ENCODE results near the gene PI4KA. TPM values are rescaled to one million over a fixed set of nuclear protein-coding genes. Genes with fewer than 3 reads are reported as not detected.
"Not testable (repeated sequence)": the region's sequence is repeated elsewhere in the genome, so short reads cannot be mapped to it uniquely, and the experiment has no call there.

The PI4KA gene
- total and polyA plus RNA-seq, 2 experiments from 2014 or later = 83.7 to 85.2 TPM

DNA sequence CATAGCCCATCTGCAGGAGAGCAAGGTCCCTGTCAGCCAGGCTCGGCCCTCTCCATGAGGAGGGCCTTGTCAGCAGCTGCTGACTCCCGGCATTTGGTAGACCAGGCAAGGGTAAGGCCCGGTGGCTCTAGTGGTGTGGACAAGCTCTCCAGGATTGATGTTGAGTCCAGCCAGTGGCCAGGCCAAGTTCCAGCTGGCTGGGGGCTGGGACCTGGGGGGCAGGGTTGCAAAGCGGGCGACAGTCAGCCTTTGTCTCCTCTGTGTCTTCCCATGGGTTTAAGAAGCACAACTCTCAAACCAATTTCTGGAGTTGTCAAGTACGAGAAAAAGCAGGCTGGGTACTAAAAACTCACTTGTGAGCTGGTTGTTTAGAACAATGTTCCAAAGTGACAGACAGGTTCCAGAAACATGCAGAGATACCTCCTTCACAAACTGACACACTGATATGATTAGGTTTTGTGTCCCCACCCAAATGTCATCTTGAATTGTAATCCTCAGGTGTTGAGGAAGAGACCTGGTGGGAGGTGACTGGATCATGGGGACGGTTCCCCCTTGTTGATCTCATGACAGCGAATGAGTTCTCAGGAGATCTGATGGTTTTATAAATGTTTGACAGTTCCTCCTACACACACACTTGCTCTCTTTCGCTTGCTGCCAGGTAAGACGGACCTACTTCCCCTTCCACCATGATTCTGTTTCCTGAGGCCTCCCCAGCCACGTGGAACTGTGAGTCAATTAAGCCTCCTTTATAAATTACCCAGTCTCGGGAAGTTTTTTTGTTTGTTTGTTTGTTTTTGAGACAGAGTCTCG is 137.0 kb downstream of the PI4KA start:
- no peaks in the 10 kb centered on the region for H3K4me1 ChIP-seq (ENCODE audit: low read depth)
- H3K27ac ChIP-seq = no peak overlapping the region
- no peaks in the 10 kb centered on the region for H3K27me3 ChIP-seq
- no peaks in the 10 kb centered on the region for H3K9me3 ChIP-seq (ENCODE audit: low read depth)
- TF ChIP-seq, protein P1, sequence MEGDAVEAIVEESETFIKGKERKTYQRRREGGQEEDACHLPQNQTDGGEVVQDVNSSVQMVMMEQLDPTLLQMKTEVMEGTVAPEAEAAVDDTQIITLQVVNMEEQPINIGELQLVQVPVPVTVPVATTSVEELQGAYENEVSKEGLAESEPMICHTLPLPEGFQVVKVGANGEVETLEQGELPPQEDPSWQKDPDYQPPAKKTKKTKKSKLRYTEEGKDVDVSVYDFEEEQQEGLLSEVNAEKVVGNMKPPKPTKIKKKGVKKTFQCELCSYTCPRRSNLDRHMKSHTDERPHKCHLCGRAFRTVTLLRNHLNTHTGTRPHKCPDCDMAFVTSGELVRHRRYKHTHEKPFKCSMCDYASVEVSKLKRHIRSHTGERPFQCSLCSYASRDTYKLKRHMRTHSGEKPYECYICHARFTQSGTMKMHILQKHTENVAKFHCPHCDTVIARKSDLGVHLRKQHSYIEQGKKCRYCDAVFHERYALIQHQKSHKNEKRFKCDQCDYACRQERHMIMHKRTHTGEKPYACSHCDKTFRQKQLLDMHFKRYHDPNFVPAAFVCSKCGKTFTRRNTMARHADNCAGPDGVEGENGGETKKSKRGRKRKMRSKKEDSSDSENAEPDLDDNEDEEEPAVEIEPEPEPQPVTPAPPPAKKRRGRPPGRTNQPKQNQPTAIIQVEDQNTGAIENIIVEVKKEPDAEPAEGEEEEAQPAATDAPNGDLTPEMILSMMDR (IDR thresholded peaks at IDR 0.05; ENCODE audit: low read depth, low read length) = no peak
- no peak overlapping the region for H3K4me3 ChIP-seq
- DNase-seq (ENCODE audit: low read depth in 1 of 2, low spot score in 1 of 2) = no peak
- peaks cover 6% of the 10 kb centered on the region for H3K36me3 ChIP-seq

DNA sequence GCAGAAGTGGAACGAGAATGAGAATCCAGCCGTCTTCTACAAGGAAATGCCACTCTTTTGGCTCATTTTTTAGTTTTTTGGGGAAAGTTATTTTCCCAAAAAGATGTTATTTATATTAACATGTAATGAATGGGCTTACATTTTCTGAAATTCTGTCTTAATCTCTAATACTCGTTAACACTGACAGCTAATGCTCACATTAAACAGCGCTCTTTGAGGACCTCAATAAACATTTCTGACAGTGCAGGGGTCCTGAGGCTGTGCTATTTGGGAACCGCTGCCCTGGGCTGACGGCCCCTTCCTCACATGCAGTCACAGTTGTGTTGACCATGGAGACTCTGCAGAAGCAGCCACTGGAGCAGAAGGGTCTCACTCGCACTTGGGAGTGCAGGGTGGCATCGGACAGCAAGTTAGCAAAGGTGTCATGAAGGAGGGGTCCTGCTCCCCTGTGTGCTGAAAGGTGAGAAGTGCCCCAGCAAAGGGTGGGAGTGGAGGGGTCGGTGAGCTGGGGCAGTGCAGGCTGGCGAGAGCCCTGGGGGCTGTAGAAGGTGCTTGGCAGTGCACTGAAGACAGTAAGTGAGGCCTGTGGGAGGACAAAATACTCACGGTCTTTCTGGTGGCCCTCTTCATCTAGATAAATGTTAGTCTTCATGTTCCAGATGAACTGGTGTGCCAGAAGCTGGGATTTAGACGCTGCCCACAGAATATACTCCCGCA is 137.8 kb downstream of the PI4KA start:
- no peaks in the 10 kb centered on the region for H3K9me3 ChIP-seq (ENCODE audit: low read depth)
- H3K36me3 ChIP-seq = peaks cover 4% of the 10 kb centered on the region
- H3K4me1 ChIP-seq (ENCODE audit: low read depth) = no peaks in the 10 kb centered on the region
- no peaks in the 10 kb centered on the region for H3K27me3 ChIP-seq
- no peak overlapping the region for H3K27ac ChIP-seq
- no peak for DNase-seq (ENCODE audit: low read depth in 1 of 2, low spot score in 1 of 2)
- H3K4me3 ChIP-seq = no peak overlapping the region
- TF ChIP-seq, protein P1 (IDR thresholded peaks at IDR 0.05; ENCODE audit: low read depth, low read length) = no peak

DNA sequence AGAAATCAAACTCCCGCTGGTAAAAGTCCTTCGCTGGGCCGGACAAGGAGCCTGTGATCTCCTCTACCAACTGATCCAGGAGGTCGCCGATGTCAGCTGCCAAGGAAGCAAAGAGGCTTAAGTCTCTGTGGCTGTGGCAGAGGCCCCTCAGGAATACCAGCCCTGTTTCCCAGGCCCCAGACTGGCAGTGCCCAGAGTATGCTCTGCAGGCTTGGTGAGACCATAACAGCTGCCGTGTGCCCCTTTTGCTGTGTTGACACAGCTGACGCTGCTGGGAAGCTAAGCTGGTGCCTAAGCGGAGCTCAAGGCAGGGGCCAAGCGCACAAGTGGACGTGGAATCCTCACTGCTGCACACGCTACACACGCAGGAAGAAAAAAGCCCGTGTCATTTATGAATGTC is 139.9 kb downstream of the PI4KA start:
- not testable (repeated sequence) for H3K9me3 ChIP-seq (ENCODE audit: low read depth); H3K4me3 ChIP-seq; H3K27ac ChIP-seq; DNase-seq (ENCODE audit: low read depth in 1 of 2, low spot score in 1 of 2); H3K4me1 ChIP-seq (ENCODE audit: low read depth); H3K36me3 ChIP-seq; H3K27me3 ChIP-seq

DNA sequence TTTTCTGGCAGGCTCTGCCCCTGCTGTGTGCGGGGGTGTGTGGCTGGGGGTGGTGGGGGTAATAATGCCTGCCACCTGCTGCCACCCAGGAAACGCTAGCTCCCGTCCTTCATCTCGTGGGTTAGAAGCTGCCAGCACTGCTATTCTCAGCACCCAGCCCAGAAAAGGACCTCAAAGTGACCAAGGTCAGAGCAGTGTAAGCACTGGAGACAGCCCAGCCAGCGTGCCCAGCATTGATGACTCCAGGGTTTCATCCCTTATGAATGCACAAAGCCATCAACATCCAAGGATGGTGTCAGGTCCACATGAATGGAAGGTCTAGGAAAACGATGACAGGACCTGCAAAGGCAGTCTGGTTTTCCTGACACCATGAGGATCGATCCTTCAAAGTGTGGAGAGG is 140.6 kb downstream of the PI4KA start:
- not testable (repeated sequence) for H3K27ac ChIP-seq; H3K4me3 ChIP-seq; H3K36me3 ChIP-seq; H3K27me3 ChIP-seq; DNase-seq (ENCODE audit: low read depth in 1 of 2, low spot score in 1 of 2); H3K4me1 ChIP-seq (ENCODE audit: low read depth); H3K9me3 ChIP-seq (ENCODE audit: low read depth)

DNA sequence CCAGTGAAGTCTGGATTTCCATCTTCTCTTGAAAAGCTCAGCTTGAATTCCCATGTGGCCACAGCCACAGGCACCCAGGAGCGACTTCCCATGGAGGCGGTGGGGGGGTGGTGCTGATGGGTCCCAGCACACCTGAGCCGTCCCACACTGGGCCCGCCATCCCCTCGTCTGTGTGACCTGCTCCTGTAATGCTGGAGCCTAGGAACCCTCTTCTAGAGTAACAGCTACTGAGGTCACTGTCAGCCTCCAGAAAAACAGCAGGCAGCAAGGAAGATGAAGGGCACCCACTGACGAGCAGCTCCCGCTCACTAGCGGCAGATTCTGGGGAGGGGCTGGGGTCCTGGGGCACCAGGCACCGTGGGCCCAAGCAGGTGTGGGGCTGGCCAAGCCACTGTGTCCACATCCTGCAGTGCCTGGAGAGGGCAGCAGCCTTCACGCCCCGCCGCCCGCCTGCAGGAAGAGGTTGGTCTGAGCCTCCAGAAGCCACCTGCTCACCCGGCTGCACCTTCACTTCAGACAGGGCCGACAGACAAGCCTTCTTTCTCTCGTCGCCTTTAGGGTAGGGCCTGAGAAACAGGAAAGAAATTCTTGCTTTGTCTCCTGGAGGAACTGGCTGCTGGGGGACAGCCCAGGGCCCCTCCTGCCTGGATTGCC is 141.3 kb downstream of the PI4KA start:
- not testable (repeated sequence) for H3K4me1 ChIP-seq (ENCODE audit: low read depth); H3K36me3 ChIP-seq; H3K27me3 ChIP-seq; H3K27ac ChIP-seq; DNase-seq (ENCODE audit: low read depth in 1 of 2, low spot score in 1 of 2); H3K4me3 ChIP-seq; H3K9me3 ChIP-seq (ENCODE audit: low read depth)

DNA sequence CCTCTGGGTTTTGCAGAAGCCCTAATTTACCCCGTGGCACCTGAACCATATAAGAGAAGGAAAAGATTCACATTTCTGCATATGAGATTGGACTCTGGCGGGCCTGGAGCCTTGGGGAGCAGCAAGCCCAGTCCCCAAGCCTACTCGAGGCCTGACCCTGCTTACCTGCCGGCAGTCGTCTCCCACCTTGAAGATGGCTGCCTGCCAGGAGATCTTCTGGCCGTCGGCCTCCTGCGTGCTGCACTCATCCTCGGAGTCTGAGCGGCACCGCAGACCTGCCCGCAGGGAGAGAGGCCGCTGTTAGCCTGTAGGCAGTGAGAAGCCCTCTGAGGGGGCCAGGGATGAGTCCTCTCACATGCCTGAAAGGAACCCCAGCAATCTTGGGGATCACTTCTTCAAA is 145.5 kb downstream of the PI4KA start:
- not testable (repeated sequence) for H3K4me3 ChIP-seq; H3K27me3 ChIP-seq; H3K27ac ChIP-seq; H3K9me3 ChIP-seq (ENCODE audit: low read depth); H3K4me1 ChIP-seq (ENCODE audit: low read depth); DNase-seq (ENCODE audit: low read depth in 1 of 2, low spot score in 1 of 2); H3K36me3 ChIP-seq

DNA sequence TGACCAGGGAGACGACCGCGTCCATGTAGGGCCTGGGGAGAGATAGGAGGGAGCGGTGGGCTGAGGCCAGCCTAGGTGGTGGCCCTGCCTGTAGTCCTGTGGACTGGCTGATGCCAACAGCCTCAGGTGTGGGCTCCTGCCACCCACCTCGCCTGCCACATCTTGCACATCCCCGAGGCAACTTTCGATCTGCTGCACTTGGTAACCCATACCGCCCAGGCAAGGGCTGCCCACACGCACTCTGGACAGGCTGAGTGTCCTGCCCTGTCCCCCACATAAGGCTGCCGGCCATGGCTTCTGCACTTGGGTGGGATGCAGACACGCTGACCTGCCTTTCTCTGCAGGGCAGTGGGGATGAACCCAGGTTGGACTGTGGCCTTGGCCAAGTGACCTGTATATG is 148.6 kb downstream of the PI4KA start:
- H3K9me3 ChIP-seq (ENCODE audit: low read depth); H3K36me3 ChIP-seq; H3K4me3 ChIP-seq; H3K27ac ChIP-seq; DNase-seq (ENCODE audit: low read depth in 1 of 2, low spot score in 1 of 2); H3K4me1 ChIP-seq (ENCODE audit: low read depth): not testable (repeated sequence)
- peaks cover 11% of the 10 kb centered on the region for H3K27me3 ChIP-seq

DNA sequence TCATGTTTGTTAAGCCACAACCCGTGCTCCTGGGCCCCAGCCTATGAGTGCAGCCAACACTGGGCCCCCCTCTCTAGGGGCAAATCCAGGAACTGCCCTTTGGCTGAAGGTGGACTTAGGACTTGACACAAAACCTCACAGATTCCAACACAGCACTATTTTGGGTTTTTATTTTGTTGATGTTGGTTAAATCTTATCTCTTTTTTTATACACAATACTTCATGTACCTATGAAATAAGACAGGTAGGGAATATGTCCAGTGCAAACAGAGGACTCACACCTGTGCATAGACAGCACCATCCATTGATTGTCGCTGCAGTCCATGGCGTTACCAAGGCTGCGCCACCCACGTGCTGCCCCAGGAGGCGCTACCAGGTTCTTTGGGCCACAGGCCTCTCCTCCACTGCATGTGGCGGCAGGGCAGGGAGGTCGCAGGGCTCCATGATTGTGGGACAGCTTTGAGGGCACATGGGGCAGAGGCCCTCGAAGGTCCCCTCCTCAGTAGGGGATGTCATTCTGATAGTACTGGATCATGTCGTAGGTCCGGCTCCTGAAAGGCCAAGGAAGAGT is 151.0 kb downstream of the PI4KA start:
- H3K27me3 ChIP-seq = peaks cover 22% of the 10 kb centered on the region
- H3K27ac ChIP-seq; H3K36me3 ChIP-seq; DNase-seq (ENCODE audit: low read depth in 1 of 2, low spot score in 1 of 2); H3K9me3 ChIP-seq (ENCODE audit: low read depth); H3K4me3 ChIP-seq; H3K4me1 ChIP-seq (ENCODE audit: low read depth): not testable (repeated sequence)

DNA sequence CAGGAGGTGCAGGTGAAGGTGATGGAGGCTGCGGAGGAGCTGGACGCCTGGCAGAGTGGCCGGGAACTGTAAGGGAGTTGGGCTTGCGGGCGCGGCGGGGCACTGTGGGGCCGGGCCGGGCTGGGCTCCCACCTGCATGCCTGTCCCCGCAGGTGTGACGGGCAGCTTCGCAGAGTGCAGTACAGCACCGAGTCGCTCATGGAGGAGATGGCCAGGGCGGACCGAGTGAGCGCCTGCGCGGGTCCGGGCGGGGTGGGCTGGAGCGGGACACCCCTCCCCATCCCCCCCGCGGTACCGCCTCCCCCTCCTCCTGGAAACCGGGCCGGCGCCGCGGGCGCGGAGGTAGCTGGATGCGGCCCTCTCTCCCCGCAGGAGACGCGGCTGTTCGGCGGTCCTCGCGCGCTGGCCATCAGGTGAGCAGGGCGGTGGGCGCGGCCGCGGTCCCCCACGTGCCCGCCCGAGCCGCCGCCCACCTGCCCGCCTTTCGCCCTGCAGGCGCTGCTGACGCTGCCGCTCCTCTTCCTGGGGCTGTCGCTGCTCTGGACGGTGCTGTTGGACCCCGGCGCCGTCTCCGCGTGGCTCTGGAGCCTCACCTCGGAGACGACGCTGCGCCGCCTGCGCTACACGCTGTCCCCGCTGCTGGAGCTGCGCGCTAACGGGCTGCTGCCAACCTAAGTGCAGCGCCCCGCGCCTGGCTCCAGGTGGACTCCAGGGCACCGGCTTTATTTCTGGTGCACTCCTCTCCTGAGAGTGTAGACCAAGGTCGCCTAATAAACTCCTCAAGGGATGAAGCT is 154.6 kb downstream of the PI4KA start:
- not testable (repeated sequence) for H3K36me3 ChIP-seq; H3K27ac ChIP-seq; H3K9me3 ChIP-seq (ENCODE audit: low read depth); H3K4me1 ChIP-seq (ENCODE audit: low read depth)
- peak in 1 of 2 donors; percentile 25 for DNase-seq (ENCODE audit: low read depth in 1 of 2, low spot score in 1 of 2)
- H3K4me3 ChIP-seq = peak overlapping the region; percentile 23
- H3K27me3 ChIP-seq = peaks cover 22% of the 10 kb centered on the region

DNA sequence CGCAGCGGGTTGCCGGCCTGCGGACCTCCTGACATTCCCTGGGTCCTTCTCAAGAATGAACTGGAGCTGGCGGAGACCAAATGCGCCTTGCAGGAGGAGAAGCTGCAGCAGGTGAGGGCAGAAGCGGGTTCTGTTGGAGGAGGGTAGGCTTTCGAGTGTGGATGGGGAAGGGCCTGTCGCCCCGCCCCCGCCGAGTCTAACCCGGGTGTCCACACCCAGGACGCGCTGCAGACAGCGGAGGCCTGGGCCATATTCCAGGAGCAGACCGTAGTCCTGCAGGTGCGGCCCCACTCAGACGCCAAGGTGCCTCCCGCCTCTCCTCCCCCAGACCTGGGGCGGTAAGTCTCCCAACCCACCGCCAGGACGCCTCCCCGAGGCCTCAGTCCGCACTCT is 155.2 kb downstream of the PI4KA start:
- not testable (repeated sequence) for DNase-seq (ENCODE audit: low read depth in 1 of 2, low spot score in 1 of 2); H3K4me1 ChIP-seq (ENCODE audit: low read depth); H3K27ac ChIP-seq; H3K36me3 ChIP-seq; H3K9me3 ChIP-seq (ENCODE audit: low read depth)
- H3K27me3 ChIP-seq = peaks cover 22% of the 10 kb centered on the region
- H3K4me3 ChIP-seq = peak overlapping the region; percentile 23

Data from cardiac muscle cell (in vitro differentiated cells and primary cell).